ENCODE results near the gene KLHL28.
A peak's percentile ranks its signal among the peaks of the same experiment; 100 is the strongest.

Gene KLHL28

GRCh38 chr14:44961554-44962333 lies at the start of gene KLHL28, which contains the start of gene TOGARAM1:
Gene KLHL28, minus strand, starts transcription at chr14:44961947. Its CDS starts 16,019 bp downstream, at chr14:44945928.
Gene TOGARAM1, plus strand, starts transcription at chr14:44962190. Its CDS starts 232 bp downstream, at chr14:44962422.
- peak; percentile 100 for DNase-seq

- DNase-seq = no peak
These were observed 42.2 kb upstream of the KLHL28 start for GRCh38 chr14:45003924-45004323.

GRCh38 chr14:44995770-44996294 lies 34.1 kb upstream of the KLHL28 start:
- DNase-seq = no peak

GRCh38 chr14:44995196-44995595 lies 33.4 kb upstream of the KLHL28 start:
- DNase-seq = no peak

GRCh38 chr14:44990533-44990932 lies 28.8 kb upstream of the KLHL28 start:
- DNase-seq = no peak

- DNase-seq = no peak
These were observed 28.0 kb upstream of the KLHL28 start for GRCh38 chr14:44989497-44990440.

GRCh38 chr14:44988694-44989093 lies 26.9 kb upstream of the KLHL28 start:
- no peak for DNase-seq

GRCh38 chr14:44982594-44982993 lies 20.8 kb upstream of the KLHL28 start:
- no peak for DNase-seq

GRCh38 chr14:44981198-44981597 lies 19.5 kb upstream of the KLHL28 start:
- no peak for DNase-seq

GRCh38 chr14:44979740-44980356 lies 18.1 kb upstream of the KLHL28 start:
- DNase-seq = no peak

- DNase-seq = no peak
These were observed 17.5 kb upstream of the KLHL28 start for GRCh38 chr14:44979273-44979672.

GRCh38 chr14:44971459-44971858 lies 9.7 kb upstream of the KLHL28 start:
- DNase-seq = no peak

GRCh38 chr14:44970907-44971306 lies 9.2 kb upstream of the KLHL28 start:
- DNase-seq = no peak

- no peak for DNase-seq
These were observed 7.0 kb upstream of the KLHL28 start for GRCh38 chr14:44968714-44969113.

- no peak for DNase-seq
These were observed 5.0 kb upstream of the KLHL28 start for GRCh38 chr14:44966601-44967336.

- no peak for DNase-seq
These were observed 2.1 kb upstream of the KLHL28 start for GRCh38 chr14:44963775-44964380.

GRCh38 chr14:44963044-44963528 lies 1.3 kb upstream of the KLHL28 start:
- DNase-seq = no peak

- DNase-seq = no peak
These were observed 742 bp upstream of the KLHL28 start for GRCh38 chr14:44962334-44963043.

- DNase-seq = no peak
These were observed 595 bp downstream of the KLHL28 start for GRCh38 chr14:44961151-44961553.

GRCh38 chr14:44960646-44961045 lies 1.1 kb downstream of the KLHL28 start:
- DNase-seq = no peak

GRCh38 chr14:44960146-44960545 lies 1.6 kb downstream of the KLHL28 start:
- DNase-seq = no peak

Data from SHP77 treated with DMSO at 0.1 percent for 48 hours (cell line).